Urinary bladder (tissue), 4 donors: Measurements from ENCODE around the gene AKR1D1. TPM values are rescaled to one million over a fixed set of nuclear protein-coding genes. Genes with fewer than 3 reads are reported as not detected.
"Not testable (repeated sequence)": the region's sequence is repeated elsewhere in the genome, so short reads cannot be mapped to it uniquely, and the experiment has no call there.

Source experiments
- DNase-seq: peaks from one replicate; pipeline ENCODE4 v3.0.0-alpha.2; 2015; ENCODE audit errors: extremely low spot score
- H3K27ac ChIP-seq: one replicate; pipeline ENCODE4 v1.5.1; 2013; ENCODE audit warnings: low read depth, mild to moderate bottlenecking, moderate library complexity
- H3K36me3 ChIP-seq: one replicate; pipeline ENCODE4 v1.6.1; 2013; ENCODE audit warnings: mild to moderate bottlenecking, moderate library complexity; ENCODE audit not compliant: insufficient read depth
- H3K4me1 ChIP-seq: one replicate; pipeline ENCODE4 v1.6.1; 2013; ENCODE audit warnings: mild to moderate bottlenecking, moderate library complexity; ENCODE audit not compliant: insufficient read depth
- H3K4me3 ChIP-seq: one replicate; pipeline ENCODE4 v1.5.1; 2013; ENCODE audit warnings: low read depth, low read length
- WGBS: extraction: QIAGEN DNeasy Blood & Tissue Kit; methylation state at CpG from one replicate; pipeline ENCODE4 v1.1.7; 2013; 5-methylcytosine and 5-hydroxymethylcytosine counted together
- polyA plus RNA-seq: library from polyadenylated mRNA; stranded (reverse); fragments of 200-250 nt; gene quantifications from one replicate; pipeline ENCODE4 v1.2.3, GENCODE V29; 2013
- total RNA-seq: library from RNA; depleted of rRNA; stranded (reverse); fragments of >200 nt; gene quantifications from one replicate; pipeline ENCODE4 v1.2.3, GENCODE V29; 2014
- donor health status: healthy with polysubstance abuse.
- donor health status: healthy.

AKR1D1 gene, protein sequence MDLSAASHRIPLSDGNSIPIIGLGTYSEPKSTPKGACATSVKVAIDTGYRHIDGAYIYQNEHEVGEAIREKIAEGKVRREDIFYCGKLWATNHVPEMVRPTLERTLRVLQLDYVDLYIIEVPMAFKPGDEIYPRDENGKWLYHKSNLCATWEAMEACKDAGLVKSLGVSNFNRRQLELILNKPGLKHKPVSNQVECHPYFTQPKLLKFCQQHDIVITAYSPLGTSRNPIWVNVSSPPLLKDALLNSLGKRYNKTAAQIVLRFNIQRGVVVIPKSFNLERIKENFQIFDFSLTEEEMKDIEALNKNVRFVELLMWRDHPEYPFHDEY
- not detected for total RNA-seq
- not detected for polyA plus RNA-seq

- Histone ChIP-seq H3K4me1 (no peaks in the 10 kb centered on the region), H3K4me3 (no peak within 1 kb of the TSS), H3K36me3 (no peaks in the 10 kb centered on the region), H3K27ac (no peak within 1 kb of the TSS)
- WGBS = 91% methylated on average over 3 of the region's 3 CpGs
- no peak for DNase-seq
Measured at GRCh38 chr7:138076196-138076595, at the start of gene AKR1D1. TSS of gene AKR1D1 (plus strand) at chr7:138076459. CDS start at chr7:138076519, 60 bp downstream.

DNA sequence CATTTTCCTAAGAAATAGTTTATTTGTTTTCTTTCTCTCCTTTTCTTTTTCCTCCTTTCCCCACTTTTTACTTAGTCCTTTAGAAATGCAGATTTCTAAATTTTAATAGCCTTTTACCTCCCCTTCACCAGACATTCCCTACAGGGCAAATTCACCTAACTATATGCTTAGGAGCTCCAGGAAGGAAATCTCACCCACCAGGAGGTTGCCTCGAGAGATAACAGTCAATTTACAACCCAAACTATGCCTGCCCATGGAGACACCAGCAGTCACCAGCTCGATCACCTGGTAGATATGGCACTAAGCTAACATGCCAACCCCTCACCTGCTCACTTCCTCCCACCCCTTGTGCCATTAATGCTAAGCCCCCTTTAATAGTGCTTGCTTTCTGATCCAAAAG is 49.2 kb upstream of the AKR1D1 start:
- WGBS = 26% methylated on average over 2 of the region's 2 CpGs

GRCh38 chr7:138029126-138029525 is 47.1 kb upstream of the AKR1D1 start:
- Histone ChIP-seq H3K4me1 (no peaks in the 10 kb centered on the region), H3K36me3 (no peaks in the 10 kb centered on the region), H3K27ac (no peak overlapping the region), H3K4me3 (no peak overlapping the region)
- WGBS = 90% methylated on average over 4 of the region's 4 CpGs
- DNase-seq = no peak

More for the DNA sequence above, 49.2 kb upstream of the AKR1D1 start:
- no peak overlapping the region for H3K27ac ChIP-seq
- no peak for DNase-seq
- H3K4me3 ChIP-seq = no peak overlapping the region
- no peaks in the 10 kb centered on the region for H3K4me1 ChIP-seq
- H3K36me3 ChIP-seq = peaks cover 2% of the 10 kb centered on the region

DNA sequence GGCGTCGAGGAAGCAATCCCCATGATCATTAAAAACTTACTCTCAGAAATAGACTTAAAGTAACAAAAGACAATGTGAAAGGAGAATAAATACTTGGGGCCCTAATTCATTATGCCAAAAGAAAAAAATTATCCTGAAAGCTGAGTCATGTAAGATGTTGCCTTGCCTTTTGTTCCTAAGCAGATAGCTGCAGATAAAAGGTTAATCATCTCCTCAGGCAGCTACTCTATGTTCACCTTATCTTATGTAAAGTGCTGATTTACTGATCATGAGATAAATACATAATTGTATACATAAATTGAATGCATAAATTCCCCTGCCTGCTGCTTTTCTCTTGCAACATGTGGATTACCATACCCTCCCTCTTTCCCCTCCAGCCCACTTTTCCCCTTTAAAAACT is 46.3 kb upstream of the AKR1D1 start:
- no peaks in the 10 kb centered on the region for H3K36me3 ChIP-seq
- H3K4me3 ChIP-seq = no peak overlapping the region
- DNase-seq = no peak
- 87% methylated on average over 2 of the region's 2 CpGs for WGBS
- no peak overlapping the region for H3K27ac ChIP-seq
- no peaks in the 10 kb centered on the region for H3K4me1 ChIP-seq

GRCh38 chr7:138030679-138031351 is 45.4 kb upstream of the AKR1D1 start:
- Histone ChIP-seq H3K4me1 (no peaks in the 10 kb centered on the region), H3K4me3 (no peak overlapping the region), H3K27ac (no peak overlapping the region), H3K36me3 (no peaks in the 10 kb centered on the region)
- 87% methylated on average over 7 of the region's 7 CpGs for WGBS
- DNase-seq = no peak

GRCh38 chr7:138032186-138032585 is 44.1 kb upstream of the AKR1D1 start:
- H3K4me1 ChIP-seq = no peaks in the 10 kb centered on the region
- no peaks in the 10 kb centered on the region for H3K36me3 ChIP-seq
- H3K4me3 ChIP-seq = no peak overlapping the region
- DNase-seq = no peak
- no peak overlapping the region for H3K27ac ChIP-seq

DNA sequence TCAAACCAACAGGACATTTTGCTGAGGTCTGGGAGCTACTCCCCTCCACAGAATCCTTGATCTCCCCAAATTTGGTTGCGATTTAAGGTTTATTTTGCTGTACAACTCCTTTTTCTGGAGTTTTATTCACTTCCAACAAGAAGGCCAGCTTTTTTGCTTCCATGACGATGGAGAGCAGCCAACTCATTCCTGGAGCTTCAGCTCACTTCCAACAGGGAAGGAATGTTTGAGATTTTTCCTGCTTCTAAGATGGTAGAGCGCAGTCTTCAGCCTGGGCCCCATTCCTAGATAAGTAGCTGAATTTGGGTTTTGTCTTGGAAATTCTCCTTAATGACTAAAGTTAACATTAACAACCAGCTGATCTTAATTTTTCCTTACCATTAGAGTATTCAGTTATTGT is 43.5 kb upstream of the AKR1D1 start:
- Histone ChIP-seq H3K27ac (no peak overlapping the region), H3K4me1 (no peaks in the 10 kb centered on the region), H3K4me3 (no peak overlapping the region), H3K36me3 (no peaks in the 10 kb centered on the region)
- no peak for DNase-seq
- 67% methylated on average over 3 of the region's 3 CpGs for WGBS

DNA sequence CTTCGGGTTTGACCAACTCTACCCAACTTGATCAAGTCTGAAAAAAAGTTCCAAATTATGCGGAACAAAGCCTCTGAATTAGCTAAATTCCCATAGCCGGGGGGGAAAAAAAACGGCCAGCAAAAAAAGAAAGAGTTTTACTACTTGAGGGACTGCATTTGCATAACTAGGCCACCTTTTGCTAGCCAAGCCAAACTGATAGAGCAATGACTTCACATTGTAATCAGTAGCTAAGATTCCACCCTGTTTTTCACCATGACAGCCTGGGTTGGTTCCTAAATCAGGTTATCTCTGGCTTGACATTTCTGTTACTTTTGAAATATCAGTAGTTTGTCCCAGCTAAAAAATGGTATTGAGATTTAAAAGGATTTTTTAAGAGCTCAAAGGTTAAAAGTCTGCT is 43.0 kb upstream of the AKR1D1 start:
- no peak overlapping the region for H3K4me3 ChIP-seq
- no peak overlapping the region for H3K27ac ChIP-seq
- no peak for DNase-seq
- no peaks in the 10 kb centered on the region for H3K4me1 ChIP-seq
- WGBS = 92% methylated on average over 4 of the region's 4 CpGs
- H3K36me3 ChIP-seq = no peaks in the 10 kb centered on the region

DNA sequence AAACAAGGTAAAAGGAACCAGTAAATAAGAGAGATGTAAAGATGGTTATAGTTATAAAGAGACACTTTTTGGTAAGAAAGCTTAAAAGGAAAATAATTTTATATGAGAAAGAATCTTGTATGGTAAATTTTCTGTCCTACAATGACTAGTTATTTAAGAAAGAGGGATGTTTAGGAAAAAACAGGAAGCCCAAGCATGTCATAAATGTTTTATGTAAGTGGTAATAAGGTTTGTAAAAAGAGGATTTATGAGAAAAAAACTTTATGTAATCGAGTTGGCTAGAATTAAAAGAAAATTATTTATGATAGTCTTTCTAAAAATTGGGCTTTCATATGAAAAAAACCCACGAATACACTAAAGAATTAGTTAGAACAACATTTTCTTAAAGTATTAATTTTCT is 40.1 kb upstream of the AKR1D1 start:
- H3K36me3 ChIP-seq = no peaks in the 10 kb centered on the region
- H3K4me3 ChIP-seq = no peak overlapping the region
- no peaks in the 10 kb centered on the region for H3K4me1 ChIP-seq
- H3K27ac ChIP-seq = no peak overlapping the region
- DNase-seq = no peak
- 65% methylated on average over 2 of the region's 2 CpGs for WGBS

GRCh38 chr7:138040063-138040462 is 36.2 kb upstream of the AKR1D1 start:
- H3K27ac ChIP-seq, DNase-seq, H3K4me3 ChIP-seq, H3K36me3 ChIP-seq, H3K4me1 ChIP-seq: not testable (repeated sequence)
- 32% methylated on average over 1 of the region's 1 CpG for WGBS

DNA sequence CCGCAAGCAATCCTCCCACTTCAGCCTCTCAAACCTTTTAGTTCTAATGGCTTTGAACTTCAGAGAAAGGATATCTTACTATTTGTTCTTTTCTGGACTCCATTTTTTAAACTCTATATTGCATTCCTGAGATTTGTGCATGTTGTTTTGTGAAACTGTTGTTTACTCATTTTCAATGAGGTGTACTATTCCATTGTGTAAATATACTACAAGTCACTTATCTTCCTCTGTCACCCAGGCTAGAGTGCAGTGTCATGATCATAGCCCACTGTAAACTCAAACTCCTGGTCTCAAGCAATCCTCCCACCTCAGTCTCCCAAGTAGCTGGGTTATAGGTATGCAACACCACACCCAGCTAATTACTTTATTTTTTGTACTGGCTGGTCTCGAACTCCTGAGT is 31.4 kb upstream of the AKR1D1 start:
- DNase-seq = no peak
- Histone ChIP-seq H3K36me3 (no peaks in the 10 kb centered on the region), H3K4me1 (no peaks in the 10 kb centered on the region), H3K4me3 (no peak overlapping the region), H3K27ac (no peak overlapping the region)
- WGBS = 92% methylated on average over 2 of the region's 2 CpGs

DNA sequence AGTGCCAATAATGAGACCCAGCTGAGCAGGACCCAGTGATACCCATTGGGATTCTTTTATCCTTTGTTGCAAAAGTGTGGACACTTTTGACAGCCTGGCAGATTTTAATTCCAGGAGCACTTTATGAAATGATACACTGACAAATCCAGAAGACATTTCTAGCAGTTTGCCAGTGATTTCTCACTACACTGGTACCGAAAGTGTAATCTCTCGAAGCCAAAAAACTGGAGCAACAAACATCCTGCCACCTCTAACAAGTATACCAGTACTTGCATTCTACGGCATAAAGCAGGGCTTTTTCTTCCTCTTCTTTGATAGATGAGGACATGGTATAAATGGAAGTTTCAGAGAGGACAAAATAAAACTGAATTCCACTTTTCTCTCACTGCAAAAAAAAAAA is 28.4 kb upstream of the AKR1D1 start:
- WGBS = 92% methylated on average over 3 of the region's 3 CpGs
- DNase-seq = no peak
- Histone ChIP-seq H3K4me3 (no peak overlapping the region), H3K4me1 (no peaks in the 10 kb centered on the region), H3K27ac (no peak overlapping the region), H3K36me3 (no peaks in the 10 kb centered on the region)

GRCh38 chr7:138049505-138050116 is 26.6 kb upstream of the AKR1D1 start:
- DNase-seq = no peak
- Histone ChIP-seq H3K27ac (no peak overlapping the region), H3K36me3 (no peaks in the 10 kb centered on the region), H3K4me3 (no peak overlapping the region), H3K4me1 (no peaks in the 10 kb centered on the region)
- WGBS = 59% methylated on average over 1 of the region's 1 CpG

DNA sequence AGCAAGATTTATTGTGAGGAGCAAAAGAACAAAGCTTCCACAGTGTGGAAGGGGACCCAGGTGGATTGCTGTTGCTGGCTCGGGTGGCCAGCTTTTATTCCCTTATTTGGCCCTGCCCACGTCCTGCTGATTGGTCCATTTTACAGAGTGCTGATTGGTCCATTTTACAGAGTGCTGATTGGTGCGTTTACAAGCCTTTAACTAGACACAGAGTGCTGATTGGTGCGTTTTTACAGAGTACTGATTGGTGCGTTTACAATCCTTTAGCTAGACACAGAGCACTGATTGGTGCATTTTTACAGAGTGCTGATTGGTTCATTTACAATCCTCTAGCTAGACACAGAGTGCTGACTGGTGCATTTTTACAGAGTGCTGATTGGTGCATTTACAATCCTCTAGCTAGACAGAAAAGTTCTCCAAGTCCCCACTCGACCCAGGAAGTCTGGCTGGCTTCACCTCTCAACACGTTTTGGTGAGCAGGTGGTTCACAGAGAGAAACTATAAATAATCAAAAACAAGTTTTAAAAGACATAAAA is 24.5 kb upstream of the AKR1D1 start:
- not testable (repeated sequence) for H3K36me3 ChIP-seq, DNase-seq, H3K4me1 ChIP-seq, H3K27ac ChIP-seq, H3K4me3 ChIP-seq
- 87% methylated on average over 7 of the region's 7 CpGs for WGBS
